Measurements from ENCODE around the gene VIPR1.
A peak's percentile ranks its signal among the peaks of the same experiment; 100 is the strongest.

The VIPR1 gene

DNA sequence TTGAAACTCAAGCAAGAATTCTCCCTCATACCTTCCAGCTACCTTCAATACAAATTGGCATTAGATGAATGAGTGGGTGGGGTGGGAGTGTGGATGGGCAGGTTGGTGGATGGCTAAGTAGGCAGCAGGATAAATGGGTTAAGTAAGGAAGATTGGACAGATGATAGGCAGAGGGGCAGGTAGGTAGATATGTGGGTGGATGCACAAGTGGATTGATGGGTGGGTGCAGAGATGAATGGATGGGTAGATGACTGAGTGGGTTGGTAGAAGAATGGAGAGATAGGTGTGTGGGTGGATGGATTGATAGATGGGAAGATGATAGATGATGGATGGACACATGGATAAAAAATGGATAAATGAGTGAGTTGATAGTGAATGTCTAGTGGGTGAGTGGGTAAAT is 27.6 kb downstream of the VIPR1 start:
- no peak for DNase-seq
- Histone ChIP-seq H3K27me3 (ENCODE audit: insufficient read depth, low read depth, severe bottlenecking) (no peaks in the 10 kb centered on the region), H3K9me3 (ENCODE audit: severe bottlenecking) (no peaks in the 10 kb centered on the region), H3K36me3 (no peaks in the 10 kb centered on the region), H3K27ac (no peak overlapping the region), H3K4me3 (ENCODE audit: low read depth, low read length) (no peak overlapping the region)
- TF ChIP-seq, protein P1, sequence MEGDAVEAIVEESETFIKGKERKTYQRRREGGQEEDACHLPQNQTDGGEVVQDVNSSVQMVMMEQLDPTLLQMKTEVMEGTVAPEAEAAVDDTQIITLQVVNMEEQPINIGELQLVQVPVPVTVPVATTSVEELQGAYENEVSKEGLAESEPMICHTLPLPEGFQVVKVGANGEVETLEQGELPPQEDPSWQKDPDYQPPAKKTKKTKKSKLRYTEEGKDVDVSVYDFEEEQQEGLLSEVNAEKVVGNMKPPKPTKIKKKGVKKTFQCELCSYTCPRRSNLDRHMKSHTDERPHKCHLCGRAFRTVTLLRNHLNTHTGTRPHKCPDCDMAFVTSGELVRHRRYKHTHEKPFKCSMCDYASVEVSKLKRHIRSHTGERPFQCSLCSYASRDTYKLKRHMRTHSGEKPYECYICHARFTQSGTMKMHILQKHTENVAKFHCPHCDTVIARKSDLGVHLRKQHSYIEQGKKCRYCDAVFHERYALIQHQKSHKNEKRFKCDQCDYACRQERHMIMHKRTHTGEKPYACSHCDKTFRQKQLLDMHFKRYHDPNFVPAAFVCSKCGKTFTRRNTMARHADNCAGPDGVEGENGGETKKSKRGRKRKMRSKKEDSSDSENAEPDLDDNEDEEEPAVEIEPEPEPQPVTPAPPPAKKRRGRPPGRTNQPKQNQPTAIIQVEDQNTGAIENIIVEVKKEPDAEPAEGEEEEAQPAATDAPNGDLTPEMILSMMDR (IDR thresholded peaks at IDR 0.05; ENCODE audit: low read depth, low read length) = no peak

DNA sequence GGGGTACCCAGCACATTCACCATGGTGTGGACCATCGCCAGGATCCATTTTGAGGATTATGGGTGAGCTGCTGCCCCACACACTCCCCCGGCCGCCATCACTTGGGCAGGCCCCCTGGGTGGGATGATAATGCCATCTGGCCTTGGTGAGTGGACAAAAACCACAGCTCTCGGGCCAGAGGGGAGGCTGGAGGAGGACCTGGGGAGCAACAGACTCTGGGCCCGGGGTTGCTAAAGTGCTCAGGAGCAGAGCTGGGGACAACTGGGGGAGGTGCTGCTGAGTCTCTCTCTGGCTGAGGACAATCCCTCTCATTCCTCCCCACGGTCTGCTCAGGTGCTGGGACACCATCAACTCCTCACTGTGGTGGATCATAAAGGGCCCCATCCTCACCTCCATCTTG is 29.0 kb downstream of the VIPR1 start:
- Histone ChIP-seq H3K4me3 (ENCODE audit: low read depth, low read length) (no peak overlapping the region), H3K9me3 (ENCODE audit: severe bottlenecking) (no peaks in the 10 kb centered on the region), H3K27me3 (ENCODE audit: insufficient read depth, low read depth, severe bottlenecking) (no peaks in the 10 kb centered on the region), H3K36me3 (no peaks in the 10 kb centered on the region), H3K27ac (no peak overlapping the region)
- DNase-seq = no peak
- TF ChIP-seq, protein P1 (IDR thresholded peaks at IDR 0.05; ENCODE audit: low read depth, low read length) = no peak

DNA sequence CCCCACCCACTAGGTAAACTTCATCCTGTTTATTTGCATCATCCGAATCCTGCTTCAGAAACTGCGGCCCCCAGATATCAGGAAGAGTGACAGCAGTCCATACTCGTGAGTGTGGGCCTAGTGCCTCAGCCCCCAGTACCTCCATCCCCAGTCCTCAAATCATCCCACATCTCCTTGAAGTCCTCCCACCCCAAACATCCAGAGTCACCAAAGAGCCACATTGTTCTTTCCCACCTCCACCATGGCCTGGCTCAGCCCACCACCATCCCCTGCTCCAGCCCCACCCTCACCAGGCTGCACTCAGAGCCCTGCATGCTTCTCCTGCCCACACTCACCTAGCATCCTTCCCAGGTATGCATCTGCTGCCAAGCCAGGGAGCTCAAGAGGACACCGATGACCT is 29.8 kb downstream of the VIPR1 start:
- Histone ChIP-seq H3K27me3 (ENCODE audit: insufficient read depth, low read depth, severe bottlenecking) (no peaks in the 10 kb centered on the region), H3K36me3 (no peaks in the 10 kb centered on the region), H3K4me3 (ENCODE audit: low read depth, low read length) (no peak overlapping the region), H3K9me3 (ENCODE audit: severe bottlenecking) (no peaks in the 10 kb centered on the region), H3K27ac (peak overlapping the region; percentile 81)
- TF ChIP-seq, protein P1 (IDR thresholded peaks at IDR 0.05; ENCODE audit: low read depth, low read length) = no peak
- no peak for DNase-seq

DNA sequence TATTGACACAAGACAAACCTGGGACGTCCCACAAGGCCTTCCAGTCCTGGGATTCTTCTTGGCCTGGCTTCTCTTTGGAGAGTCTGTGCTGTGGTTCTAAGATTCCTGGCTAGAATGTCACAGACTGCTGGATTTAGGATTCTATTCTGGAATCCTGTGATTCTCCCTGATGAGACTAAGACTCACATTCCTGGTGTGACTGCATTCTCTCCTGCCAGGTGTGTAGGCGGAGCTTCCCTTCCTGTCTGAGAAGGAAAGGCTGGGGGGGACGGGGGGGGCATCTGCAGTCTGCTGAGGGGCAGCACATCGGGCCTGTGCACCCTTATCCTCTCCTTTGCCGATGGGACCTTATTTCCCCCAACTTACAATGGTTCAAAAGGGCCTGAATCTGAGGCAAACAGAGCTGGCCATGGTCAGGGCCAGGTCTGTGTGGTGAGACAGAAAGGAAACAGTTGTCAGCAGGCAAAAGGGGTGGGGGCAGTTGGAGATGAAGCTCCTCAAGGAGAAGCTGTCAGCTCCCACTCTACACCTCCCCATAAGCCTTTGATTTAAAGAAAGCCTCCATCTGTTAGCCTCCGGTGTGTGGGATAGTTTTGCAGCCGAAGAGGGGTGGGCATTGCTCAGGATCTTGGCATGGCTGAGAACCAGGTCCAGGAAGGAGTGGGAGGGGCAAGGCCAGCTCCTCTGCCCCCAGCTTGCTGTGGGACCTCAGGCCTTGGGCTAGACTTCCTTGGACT is 30.9 kb downstream of the VIPR1 start:
- peak; percentile 84 for DNase-seq
- Histone ChIP-seq H3K4me3 (ENCODE audit: low read depth, low read length) (0 out of 2 replicates have a peak overlapping the region, but pooled peaks have one; percentile 5), H3K27me3 (ENCODE audit: insufficient read depth, low read depth, severe bottlenecking) (no peaks in the 10 kb centered on the region), H3K36me3 (no peaks in the 10 kb centered on the region), H3K27ac (peak overlapping the region; percentile 81), H3K9me3 (ENCODE audit: severe bottlenecking) (no peaks in the 10 kb centered on the region)
- TF ChIP-seq, protein P1 (IDR thresholded peaks at IDR 0.05; ENCODE audit: low read depth, low read length) = no peak

DNA sequence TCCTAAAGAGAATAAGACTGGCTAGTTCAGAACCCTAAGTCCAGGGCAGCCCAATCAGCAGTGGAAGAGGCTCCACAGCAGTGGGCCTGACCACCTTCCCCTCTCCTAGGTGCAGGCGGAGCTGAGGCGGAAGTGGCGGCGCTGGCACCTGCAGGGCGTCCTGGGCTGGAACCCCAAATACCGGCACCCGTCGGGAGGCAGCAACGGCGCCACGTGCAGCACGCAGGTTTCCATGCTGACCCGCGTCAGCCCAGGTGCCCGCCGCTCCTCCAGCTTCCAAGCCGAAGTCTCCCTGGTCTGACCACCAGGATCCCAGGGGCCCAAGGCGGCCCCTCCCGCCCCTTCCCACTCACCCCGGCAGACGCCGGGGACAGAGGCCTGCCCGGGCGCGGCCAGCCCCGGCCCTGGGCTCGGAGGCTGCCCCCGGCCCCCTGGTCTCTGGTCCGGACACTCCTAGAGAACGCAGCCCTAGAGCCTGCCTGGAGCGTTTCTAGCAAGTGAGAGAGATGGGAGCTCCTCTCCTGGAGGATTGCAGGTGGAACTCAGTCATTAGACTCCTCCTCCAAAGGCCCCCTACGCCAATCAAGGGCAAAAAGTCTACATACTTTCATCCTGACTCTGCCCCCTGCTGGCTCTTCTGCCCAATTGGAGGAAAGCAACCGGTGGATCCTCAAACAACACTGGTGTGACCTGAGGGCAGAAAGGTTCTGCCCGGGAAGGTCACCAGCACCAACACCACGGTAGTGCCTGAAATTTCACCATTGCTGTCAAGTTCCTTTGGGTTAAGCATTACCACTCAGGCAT is 33.7 kb downstream of the VIPR1 start:
- Histone ChIP-seq H3K36me3 (no peaks in the 10 kb centered on the region), H3K9me3 (ENCODE audit: severe bottlenecking) (no peaks in the 10 kb centered on the region), H3K4me3 (ENCODE audit: low read depth, low read length) (no peak overlapping the region), H3K27me3 (ENCODE audit: insufficient read depth, low read depth, severe bottlenecking) (no peaks in the 10 kb centered on the region), H3K27ac (no peak overlapping the region)
- DNase-seq = peak; percentile 74
- TF ChIP-seq, protein P1 (IDR thresholded peaks at IDR 0.05; ENCODE audit: low read depth, low read length) = peak; percentile 67
